ENCODE results near the gene SSU72.

DNA sequence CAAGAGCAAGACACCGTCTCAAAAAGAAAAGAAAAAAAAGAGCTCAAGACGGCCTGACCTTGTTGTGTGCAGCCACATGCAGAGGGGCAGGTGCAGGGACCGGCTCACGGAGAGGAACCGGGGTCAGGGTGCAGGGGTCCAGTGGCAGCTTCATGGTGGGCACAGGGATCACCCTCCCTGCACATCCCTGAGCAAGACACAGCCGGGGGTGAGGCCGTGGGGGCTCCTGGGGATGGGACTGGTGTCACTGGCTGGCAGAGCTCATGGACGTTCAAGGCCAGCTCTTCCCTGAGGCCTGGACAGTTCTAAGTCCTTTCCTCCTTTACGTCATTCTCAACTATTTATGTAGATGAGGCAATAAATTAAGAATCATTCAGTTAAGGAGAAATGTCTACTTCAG, 27.7 kb downstream of the SSU72 start:
- TF ChIP-seq, protein P1, sequence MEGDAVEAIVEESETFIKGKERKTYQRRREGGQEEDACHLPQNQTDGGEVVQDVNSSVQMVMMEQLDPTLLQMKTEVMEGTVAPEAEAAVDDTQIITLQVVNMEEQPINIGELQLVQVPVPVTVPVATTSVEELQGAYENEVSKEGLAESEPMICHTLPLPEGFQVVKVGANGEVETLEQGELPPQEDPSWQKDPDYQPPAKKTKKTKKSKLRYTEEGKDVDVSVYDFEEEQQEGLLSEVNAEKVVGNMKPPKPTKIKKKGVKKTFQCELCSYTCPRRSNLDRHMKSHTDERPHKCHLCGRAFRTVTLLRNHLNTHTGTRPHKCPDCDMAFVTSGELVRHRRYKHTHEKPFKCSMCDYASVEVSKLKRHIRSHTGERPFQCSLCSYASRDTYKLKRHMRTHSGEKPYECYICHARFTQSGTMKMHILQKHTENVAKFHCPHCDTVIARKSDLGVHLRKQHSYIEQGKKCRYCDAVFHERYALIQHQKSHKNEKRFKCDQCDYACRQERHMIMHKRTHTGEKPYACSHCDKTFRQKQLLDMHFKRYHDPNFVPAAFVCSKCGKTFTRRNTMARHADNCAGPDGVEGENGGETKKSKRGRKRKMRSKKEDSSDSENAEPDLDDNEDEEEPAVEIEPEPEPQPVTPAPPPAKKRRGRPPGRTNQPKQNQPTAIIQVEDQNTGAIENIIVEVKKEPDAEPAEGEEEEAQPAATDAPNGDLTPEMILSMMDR (optimal IDR thresholded peaks at IDR 0.05 in 1 of 3, IDR thresholded peaks at IDR 0.05 in 1 of 3, conservative IDR thresholded peaks at IDR 0.05 in 1 of 3; ENCODE audit: extremely low read depth in 1 of 3, insufficient read depth in 2 of 3, low read length in 3 of 3), result no peak
- TF ChIP-seq EZH2 (IDR thresholded peaks at IDR 0.05; ENCODE audit: low read length), result no peak

All from keratinocyte (primary cell).